Spleen (tissue), 11 donors: ENCODE measurements around the gene METTL18. TPM values are rescaled to one million over a fixed set of nuclear protein-coding genes. Genes with fewer than 3 reads are reported as not detected.

ENCODE experiments used
- DNase-seq: peaks from one replicate; pipeline ENCODE4 v3.0.0-alpha.2; 2020
- H3K27ac ChIP-seq, 8 donors: fragments of 200-600 bp; sonication (generic) in 7 of 8; 1 replicate in 4 of 8; 2 replicates in 4 of 8; pipeline versions ENCODE4 v1.5.0 to v1.8.0; 2016 to 2021; ENCODE audit warnings: inconsistent platforms in 4 of 8, mild to moderate bottlenecking in 4 of 8, moderate library complexity in 1 of 8
- H3K27me3 ChIP-seq, 7 donors: fragments of 200-600 bp; sonication (generic) in 6 of 7; replicated peaks in 1 of 7; 1 replicate in 4 of 7; 2 replicates in 3 of 7; pipeline versions ENCODE4 v1.5.0 to v1.8.0; 2016 to 2021; ENCODE audit warnings: inconsistent platforms in 3 of 7, mild to moderate bottlenecking in 1 of 7
- H3K36me3 ChIP-seq, 6 donors: fragments of 200-600 bp; sonication (generic) in 5 of 6; 1 replicate in 4 of 6; 2 replicates in 2 of 6; pipeline versions ENCODE4 v1.5.0 to v1.8.0; 2016 to 2021; ENCODE audit warnings: inconsistent platforms in 2 of 6
- H3K4me1 ChIP-seq, 6 donors: fragments of 200-600 bp; sonication (generic) in 5 of 6; 1 replicate in 3 of 6; 2 replicates in 3 of 6; pipeline versions ENCODE4 v1.5.0 to v1.8.0; 2016 to 2021; ENCODE audit warnings: inconsistent platforms in 3 of 6
- H3K4me3 ChIP-seq, 8 donors: fragments of 200-600 bp; sonication (generic) in 7 of 8; 1 replicate in 4 of 8; 2 replicates in 4 of 8; pipeline versions ENCODE4 v1.5.0 to v1.8.0; 2016 to 2021; ENCODE audit warnings: inconsistent platforms in 4 of 8, mild to moderate bottlenecking in 4 of 8, moderate library complexity in 2 of 8
- H3K9me3 ChIP-seq, 8 donors: fragments of 200-600 bp; sonication (generic) in 7 of 8; 1 replicate in 4 of 8; 2 replicates in 4 of 8; pipeline versions ENCODE4 v1.5.0 to v1.8.0; 2016 to 2021; ENCODE audit warnings: inconsistent platforms in 4 of 8
- CTCF ChIP-seq, 11 experiments: fragments of 200-600 bp in 7 of 11; fragments of 450-650 bp in 4 of 11; sonication (generic) in 4 of 11; IDR thresholded peaks in 8 of 11; conservative IDR thresholded peaks in 3 of 11; 1 replicate in 7 of 11; 2 replicates in 4 of 11; pipeline versions ENCODE4 v1.4.0 to v1.8.0; 2016 to 2021; ENCODE audit warnings: antibody characterized with exemption in 11 of 11, inconsistent platforms in 4 of 11, mild to moderate bottlenecking in 1 of 11
- POLR2A ChIP-seq, 3 donors: fragments of 450-650 bp; IDR thresholded peaks; one replicate each; pipeline ENCODE4 v1.5.1; 2017; ENCODE audit warnings: antibody characterized with exemption in 3 of 3, mild to moderate bottlenecking in 1 of 3
- POLR2AphosphoS5 ChIP-seq, 3 donors: sonication (generic); formaldehyde crosslinking; IDR thresholded peaks; one replicate each; pipeline ENCODE4 v1.5.1; 2017; ENCODE audit warnings: antibody characterized with exemption in 3 of 3
- WGBS, 5 donors: extraction: QIAGEN DNeasy Blood & Tissue Kit in 3 of 5; methylation state at CpG; one replicate each; pipeline versions ENCODE4 v1.1.5 to v1.1.7; 2013 to 2018; 5-methylcytosine and 5-hydroxymethylcytosine counted together
- intact Hi-C: fragments of 100-400 bp; cut with DNase I; formaldehyde crosslinking; loops from one replicate; pipeline ENCODE4 v1.15.0; 2023; ENCODE audit warnings: low total_unique reads
- polyA plus RNA-seq, 3 donors: library from polyadenylated mRNA; stranded (reverse); fragments of 200-250 nt; gene quantifications; one replicate each; pipeline ENCODE4 v1.2.1, GENCODE V29; 2013
- total RNA-seq, 7 donors: library from RNA; depleted of rRNA in 3 of 7; stranded (reverse); fragments of >200 nt in 3 of 7; fragmentation: NEBNext Ultra II Directional in 4 of 7; extraction: Animal tissue kit (Norgen Biotek cat#: 25700) in 4 of 7; gene quantifications; one replicate each; pipeline versions ENCODE4 v1.1.0 to v1.2.1, GENCODE V29; 2016 to 2021
- donor health status: healthy with polysubstance abuse.
- donor health status: DM: no; HTN: no; CAD: no; lungs with moderate emphysema.
- donor health status: DM: no; HTN: no; CAD: no.
- donor health status: Bipolar disorder and iron deficiency.
- donor health status: healthy.
- donor health status: DM: no; HTN: no; CAD: no.
- donor health status: DM: yes; HTN: yes; CAD: no.

METTL18 gene
- total and polyA plus RNA-seq, 10 donors = 6.5 to 16.3 (median 12.4) TPM

GRCh38 chr1:169768161-169768560, 26.5 kb downstream of the METTL18 start:
- intact Hi-C loops = no loop called here
- Histone ChIP-seq H3K27me3 (peaks cover 0 to 7% (median 0%) of the 10 kb centered on the region in 7 donors), H3K4me1 (no peaks in the 10 kb centered on the region), H3K4me3 (no peak overlapping the region), H3K27ac (no peak overlapping the region), H3K9me3 (no peaks in the 10 kb centered on the region), H3K36me3 (no peaks in the 10 kb centered on the region)
- 88 to 96% (median 94%) methylated on average over 2 of the region's 2 CpGs for WGBS, 5 donors
- TF ChIP-seq POLR2A (IDR thresholded peaks at IDR 0.05) (no peak), CTCF (IDR thresholded peaks at IDR 0.05 in 8 of 11, conservative IDR thresholded peaks at IDR 0.05 in 3 of 11) (no peak), POLR2AphosphoS5 (IDR thresholded peaks at IDR 0.05) (no peak)
- no peak for DNase-seq

DNA sequence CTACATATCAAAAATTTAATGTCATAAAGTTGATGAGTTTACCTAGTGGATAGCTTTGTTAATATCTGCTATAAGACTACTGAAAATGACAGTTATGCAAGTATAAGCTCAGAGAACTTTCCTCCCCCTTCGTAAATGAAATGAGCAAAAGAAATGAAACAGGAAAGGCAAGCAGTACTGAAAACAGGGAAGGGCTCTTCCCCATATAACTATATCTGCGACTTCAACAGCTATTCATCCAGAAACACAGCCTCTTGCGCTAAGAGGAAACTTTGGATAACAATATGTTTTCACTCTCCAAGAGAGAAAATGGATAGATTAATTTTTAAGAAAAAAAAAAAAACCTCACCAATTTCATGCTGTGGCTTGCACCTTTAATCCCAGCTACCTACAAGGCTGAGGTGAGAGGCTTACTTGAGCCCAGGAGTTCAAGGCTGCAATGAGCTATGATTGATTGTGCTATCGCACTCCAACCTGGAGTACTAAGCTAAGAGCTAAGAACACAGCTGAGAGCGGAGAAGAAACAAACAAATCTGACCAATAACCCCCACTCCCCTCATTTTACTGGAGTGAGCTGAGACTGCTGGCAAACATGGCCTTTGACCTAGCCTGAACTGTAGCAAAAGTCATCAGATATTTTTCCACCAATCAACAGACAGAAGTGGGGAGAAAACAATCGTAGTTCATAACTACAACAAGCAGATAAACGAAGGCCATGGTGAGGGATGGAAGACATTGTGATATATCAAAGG, 29.0 kb downstream of the METTL18 start:
- Histone ChIP-seq H3K36me3 (no peaks in the 10 kb centered on the region), H3K27ac (no peak overlapping the region), H3K9me3 (no peaks in the 10 kb centered on the region), H3K4me3 (no peak overlapping the region), H3K4me1 (no peaks in the 10 kb centered on the region), H3K27me3 (peaks cover 0 to 7% (median 0%) of the 10 kb centered on the region in 7 donors)
- no peak for TF ChIP-seq POLR2AphosphoS5 (IDR thresholded peaks at IDR 0.05)
- TF ChIP-seq CTCF (IDR thresholded peaks at IDR 0.05 in 8 of 11, conservative IDR thresholded peaks at IDR 0.05 in 3 of 11) = no peak
- TF ChIP-seq POLR2A (IDR thresholded peaks at IDR 0.05) = no peak
- DNase-seq = no peak
- intact Hi-C loops = no loop called here
- 79 to 88% (median 88%) methylated on average over 7 of the region's 7 CpGs for WGBS, 5 donors

GRCh38 chr1:169764919-169765318, 29.8 kb downstream of the METTL18 start:
- Histone ChIP-seq H3K4me3 (no peak overlapping the region), H3K36me3 (no peaks in the 10 kb centered on the region), H3K4me1 (no peaks in the 10 kb centered on the region), H3K27ac (no peak overlapping the region), H3K27me3 (peaks cover 0 to 7% (median 0%) of the 10 kb centered on the region in 7 donors), H3K9me3 (no peaks in the 10 kb centered on the region)
- intact Hi-C loops = no loop called here
- 65 to 78% (median 72%) methylated on average over 1 of the region's 1 CpG for WGBS, 5 donors
- no peak for TF ChIP-seq CTCF (IDR thresholded peaks at IDR 0.05 in 8 of 11, conservative IDR thresholded peaks at IDR 0.05 in 3 of 11)
- no peak for TF ChIP-seq POLR2A (IDR thresholded peaks at IDR 0.05)
- TF ChIP-seq POLR2AphosphoS5 (IDR thresholded peaks at IDR 0.05) = no peak
- no peak for DNase-seq

GRCh38 chr1:169762699-169763098, 32.0 kb downstream of the METTL18 start:
- no peak for DNase-seq
- Histone ChIP-seq H3K4me1 (no peaks in the 10 kb centered on the region), H3K27ac (no peak overlapping the region), H3K27me3 (peaks cover 0 to 4% (median 0%) of the 10 kb centered on the region in 7 donors), H3K9me3 (peaks cover 0 to 9% (median 0%) of the 10 kb centered on the region in 8 donors), H3K4me3 (no peak overlapping the region), H3K36me3 (no peaks in the 10 kb centered on the region)
- intact Hi-C loops = no loop called here
- WGBS, 5 donors = 89 to 97% (median 97%) methylated on average over 1 of the region's 1 CpG
- TF ChIP-seq POLR2AphosphoS5 (IDR thresholded peaks at IDR 0.05) (no peak), POLR2A (IDR thresholded peaks at IDR 0.05) (no peak), CTCF (IDR thresholded peaks at IDR 0.05 in 8 of 11, conservative IDR thresholded peaks at IDR 0.05 in 3 of 11) (no peak)
